Upper lobe of left lung (tissue), 6 donors: ENCODE data around the gene NKD2. TPM values are rescaled to one million over a fixed set of nuclear protein-coding genes. Genes with fewer than 3 reads are reported as not detected.

Source experiments
- ATAC-seq, 2 donors: fragments of 200-7000 bp; cut with Tn5 transposase; one replicate each; pipeline ENCODE4 v1.9.1; 2022; ENCODE audit warnings: mild to moderate bottlenecking in 2 of 2, moderate library complexity in 2 of 2; ENCODE audit not compliant: low FRiP score in 2 of 2
- DNase-seq, 2 donors: peaks; one replicate each; pipeline ENCODE4 v3.0.0-alpha.2; 2019 to 2020
- H3K27ac ChIP-seq, 4 donors: fragments of 200-600 bp; sonication (generic); one replicate each; pipeline ENCODE4 v1.5.1; 2016 to 2019
- H3K27me3 ChIP-seq, 4 donors: fragments of 200-600 bp; sonication (generic); one replicate each; pipeline ENCODE4 v1.5.1; 2017 to 2019
- H3K36me3 ChIP-seq, 4 donors: fragments of 200-600 bp; sonication (generic); one replicate each; pipeline ENCODE4 v1.5.1; 2016 to 2019
- H3K4me1 ChIP-seq, 4 donors: fragments of 200-600 bp; sonication (generic); one replicate each; pipeline ENCODE4 v1.5.1; 2018 to 2019
- H3K4me3 ChIP-seq, 4 donors: fragments of 200-600 bp; sonication (generic); one replicate each; pipeline ENCODE4 v1.5.1; 2017 to 2019; ENCODE audit warnings: mild to moderate bottlenecking in 2 of 4, moderate library complexity in 1 of 4
- H3K9me3 ChIP-seq, 4 donors: fragments of 200-600 bp; sonication (generic); one replicate each; pipeline ENCODE4 v1.5.1; 2018 to 2019
- CTCF ChIP-seq, 6 experiments: fragments of 450-650 bp in 4 of 6; fragments of 200-600 bp in 2 of 6; sonication (generic) in 2 of 6; IDR thresholded peaks; one replicate each; pipeline ENCODE4 v1.5.1; 2016 to 2019; ENCODE audit warnings: antibody characterized with exemption in 6 of 6
- EP300 ChIP-seq, 4 donors: sonication (generic); formaldehyde crosslinking; IDR thresholded peaks; one replicate each; pipeline ENCODE4 v1.5.1; 2017; ENCODE audit warnings: antibody characterized with exemption in 4 of 4, control low read depth in 2 of 4
- POLR2A ChIP-seq, 4 donors: fragments of 450-650 bp; IDR thresholded peaks; one replicate each; pipeline ENCODE4 v1.5.1; 2016 to 2017; ENCODE audit warnings: antibody characterized with exemption in 4 of 4, mild to moderate bottlenecking in 2 of 4
- POLR2AphosphoS5 ChIP-seq, 2 donors: sonication (generic); formaldehyde crosslinking; IDR thresholded peaks; one replicate each; pipeline ENCODE4 v1.5.1; 2017; ENCODE audit warnings: antibody characterized with exemption in 2 of 2
- WGBS, 2 donors: methylation state at CpG; one replicate each; pipeline ENCODE4 v1.1.5; 2017 to 2018; 5-methylcytosine and 5-hydroxymethylcytosine counted together
- total RNA-seq, 6 donors: library from RNA; depleted of rRNA in 4 of 6; stranded (reverse); fragments of >200 nt in 4 of 6; gene quantifications; one replicate each; pipeline versions ENCODE4 v1.1.0 to v1.2.1, GENCODE V29; 2016 to 2021
- donor health status: DM: no; HTN: no; CAD: no; lungs with moderate emphysema.
- donor health status: DM: no; HTN: yes; CAD: no; lungs with severe emphysema.

NKD2 gene
- total RNA-seq, 6 donors from 2014 or later: 8.9 to 126 (median 50.6) TPM

GRCh38 chr5:987761-988160 is 20.8 kb upstream of the NKD2 start:
- WGBS, 2 donors: 66 to 67% methylated on average over 2 of the region's 2 CpGs
- TF ChIP-seq POLR2A (IDR thresholded peaks at IDR 0.05) (no peak), EP300 (IDR thresholded peaks at IDR 0.05) (no peak), CTCF (IDR thresholded peaks at IDR 0.05) (no peak), POLR2AphosphoS5 (IDR thresholded peaks at IDR 0.05) (no peak)
- Histone ChIP-seq H3K4me1 (peaks cover 8 to 19% (median 10%) of the 10 kb centered on the region in 4 donors), H3K27ac (no peak overlapping the region), H3K4me3 (no peak overlapping the region), H3K27me3 (no peaks in the 10 kb centered on the region), H3K36me3 (no peaks in the 10 kb centered on the region), H3K9me3 (no peaks in the 10 kb centered on the region)
- ATAC-seq: no peak
- no peak for DNase-seq

- Histone ChIP-seq H3K4me3 (no peak overlapping the region), H3K9me3 (no peaks in the 10 kb centered on the region), H3K36me3 (no peaks in the 10 kb centered on the region), H3K4me1 (peaks cover 8 to 19% (median 10%) of the 10 kb centered on the region in 4 donors), H3K27ac (no peak overlapping the region), H3K27me3 (no peaks in the 10 kb centered on the region)
- no peak for ATAC-seq
- WGBS, 2 donors: 77 to 80% methylated on average over 6 of the region's 6 CpGs
- TF ChIP-seq POLR2A (IDR thresholded peaks at IDR 0.05): no peak
- TF ChIP-seq POLR2AphosphoS5 (IDR thresholded peaks at IDR 0.05): no peak
- TF ChIP-seq EP300 (IDR thresholded peaks at IDR 0.05): no peak
- no peak for TF ChIP-seq CTCF (IDR thresholded peaks at IDR 0.05)
- DNase-seq: no peak
These were observed 20.3 kb upstream of the NKD2 start for GRCh38 chr5:988322-988721.

DNA sequence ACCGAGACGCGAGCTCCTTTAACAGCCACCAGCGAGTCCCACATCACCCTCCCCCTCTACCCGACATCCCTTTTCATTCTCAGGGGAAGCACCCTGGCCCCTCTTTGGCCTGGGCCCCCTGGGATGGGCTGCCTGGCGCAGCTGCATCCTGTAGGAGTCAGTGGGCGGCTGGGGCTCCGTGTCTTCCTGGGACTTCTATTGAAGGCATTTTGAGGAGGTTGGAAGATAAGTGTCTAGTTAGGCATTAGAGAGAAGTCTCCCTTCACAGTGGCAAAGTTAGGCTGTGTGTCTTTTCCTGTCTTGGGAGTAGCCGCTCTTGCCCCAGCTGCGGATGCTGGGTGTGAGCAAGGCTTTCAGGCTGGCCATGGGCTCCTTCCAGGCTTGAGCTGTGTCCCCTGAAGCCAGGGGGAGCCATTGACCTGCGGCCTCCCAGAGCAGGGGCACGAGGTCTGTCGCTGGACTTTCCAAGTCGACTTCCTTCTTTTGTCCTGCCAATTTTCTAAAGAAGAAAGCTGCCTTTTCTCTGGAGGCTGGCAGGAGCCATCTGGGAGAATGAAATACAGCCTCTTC is 18.6 kb upstream of the NKD2 start:
- H3K27ac ChIP-seq: peak overlapping the region; percentile 4 to 78 (median 60)

DNA sequence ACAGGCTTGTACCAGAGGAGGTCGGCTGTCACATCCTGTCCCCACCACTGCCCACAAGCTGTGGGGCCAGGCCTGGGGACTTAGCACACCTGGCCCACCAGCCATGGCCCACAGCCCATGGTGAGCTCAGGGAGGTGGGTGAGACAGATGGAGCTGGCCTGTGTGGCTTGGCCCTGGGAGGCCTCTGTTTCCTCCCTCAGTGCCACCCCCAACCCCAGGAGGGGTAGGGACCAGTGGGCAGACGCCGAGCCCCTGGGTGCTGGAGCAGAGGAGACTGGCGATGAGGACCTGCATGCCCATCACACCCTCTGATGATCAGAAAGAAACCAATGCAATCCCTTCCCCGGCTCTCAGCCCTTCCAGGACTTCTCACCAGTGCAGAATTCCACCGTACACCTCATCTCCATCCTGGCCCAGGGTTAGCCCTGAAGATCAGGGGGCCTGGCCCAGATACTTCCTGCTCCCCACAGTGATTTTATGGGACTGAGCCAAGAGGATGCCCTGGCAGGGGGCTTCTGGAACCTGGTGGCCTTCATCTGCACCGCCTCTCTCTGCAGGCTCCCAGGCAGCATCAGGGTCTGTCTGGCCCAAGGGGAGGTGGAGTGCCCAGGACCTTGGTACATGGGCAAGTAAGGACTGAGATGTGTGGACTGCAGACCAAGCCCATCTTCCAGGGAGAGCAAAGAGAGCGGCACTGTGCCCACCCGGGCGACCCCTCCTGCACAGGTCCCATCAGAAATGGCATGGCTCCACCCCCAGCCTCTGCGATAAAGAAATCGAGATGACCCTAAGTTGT is 16.9 kb upstream of the NKD2 start:
- peak; percentile 1 to 40 for ATAC-seq
- Histone ChIP-seq H3K9me3 (no peaks in the 10 kb centered on the region), H3K4me1 (peaks cover 8 to 19% (median 10%) of the 10 kb centered on the region in 4 donors), H3K4me3 (no peak overlapping the region), H3K27me3 (no peaks in the 10 kb centered on the region), H3K27ac (peak overlapping the region; percentile 13 to 78 (median 19)), H3K36me3 (no peaks in the 10 kb centered on the region)
- WGBS, 2 donors: 85 to 89% methylated on average over 9 to 12 of the region's 12 CpGs
- no peak for TF ChIP-seq EP300 (IDR thresholded peaks at IDR 0.05)
- no peak for TF ChIP-seq POLR2AphosphoS5 (IDR thresholded peaks at IDR 0.05)
- no peak for TF ChIP-seq CTCF (IDR thresholded peaks at IDR 0.05)
- no peak for TF ChIP-seq POLR2A (IDR thresholded peaks at IDR 0.05)
- DNase-seq: peak in 1 of 2 donors; percentile 59

More for the DNA sequence above, 18.6 kb upstream of the NKD2 start:
- Histone ChIP-seq H3K4me3 (no peak overlapping the region), H3K36me3 (no peaks in the 10 kb centered on the region), H3K4me1 (peaks cover 8 to 19% (median 10%) of the 10 kb centered on the region in 4 donors), H3K27me3 (no peaks in the 10 kb centered on the region), H3K9me3 (no peaks in the 10 kb centered on the region)
- DNase-seq (peak; percentile 61), ATAC-seq (peak; percentile 71 to 72)
- 30 to 46% methylated on average over 10 to 14 of the region's 14 CpGs for WGBS, 2 donors
- TF ChIP-seq CTCF (IDR thresholded peaks at IDR 0.05): peak in 5 of 6 experiments; percentile 29 to 63 (median 42)
- peak in 1 of 2 donors; percentile 49 for TF ChIP-seq POLR2AphosphoS5 (IDR thresholded peaks at IDR 0.05)
- TF ChIP-seq POLR2A (IDR thresholded peaks at IDR 0.05): no peak
